Vagina (tissue), 2 donors: Measurements from ENCODE around the gene TPBGL. TPM values are rescaled to one million over a fixed set of nuclear protein-coding genes. Genes with fewer than 3 reads are reported as not detected.

Experiments
- DNase-seq, 2 donors: peaks; one replicate each; pipeline ENCODE4 v3.0.0-alpha.2; 2017; ENCODE audit errors: extremely low spot score in 2 of 2
- H3K27ac ChIP-seq: fragments of 200-600 bp; sonication (generic); one replicate; pipeline ENCODE4 v1.5.1; 2019
- H3K27me3 ChIP-seq: fragments of 200-600 bp; sonication (generic); one replicate; pipeline ENCODE4 v1.5.1; 2019
- H3K36me3 ChIP-seq, 2 donors: fragments of 200-600 bp; sonication (generic); one replicate each; pipeline ENCODE4 v1.5.1; 2017 to 2019
- H3K4me1 ChIP-seq: fragments of 200-600 bp; sonication (generic); one replicate; pipeline ENCODE4 v1.5.1; 2019
- H3K4me3 ChIP-seq, 2 donors: fragments of 200-600 bp; sonication (generic); 1 replicate in 1 of 2; 2 replicates in 1 of 2; pipeline ENCODE4 v1.5.1; 2016 to 2019
- H3K9me3 ChIP-seq: fragments of 200-600 bp; sonication (generic); one replicate; pipeline ENCODE4 v1.5.1; 2019
- POLR2A ChIP-seq, 2 donors: fragments of 450-650 bp; IDR thresholded peaks; one replicate each; pipeline ENCODE4 v1.6.1; 2017; ENCODE audit warnings: antibody characterized with exemption in 2 of 2, mild to moderate bottlenecking in 2 of 2, moderate library complexity in 2 of 2
- POLR2AphosphoS5 ChIP-seq, 2 donors: sonication (generic); formaldehyde crosslinking; IDR thresholded peaks; one replicate each; pipeline ENCODE4 v1.9.0; 2017; ENCODE audit warnings: antibody characterized with exemption in 2 of 2, mild to moderate bottlenecking in 2 of 2, low read depth in 1 of 2; ENCODE audit not compliant: insufficient read depth in 1 of 2
- intact Hi-C: fragments of 100-400 bp; cut with DNase I; formaldehyde crosslinking; loops from one replicate; pipeline ENCODE4 v1.15.1; 2023
- total RNA-seq: library from RNA; depleted of rRNA; stranded (reverse); fragments of >200 nt; gene quantifications from one replicate; pipeline ENCODE4 v1.2.3, GENCODE V29; 2016
- TF ChIP-seq, protein P1 (sequence below), 3 experiments: fragments of 450-650 bp in 2 of 3; fragments of 200-600 bp in 1 of 3; sonication (generic) in 1 of 3; IDR thresholded peaks; one replicate each; pipeline ENCODE4 v1.5.1; 2017 to 2019; ENCODE audit warnings: antibody characterized with exemption in 3 of 3, mild to moderate bottlenecking in 2 of 3, moderate library complexity in 2 of 3

The TPBGL gene
- total RNA-seq, 1 donor from 2014 or later: 1.7 TPM

DNA sequence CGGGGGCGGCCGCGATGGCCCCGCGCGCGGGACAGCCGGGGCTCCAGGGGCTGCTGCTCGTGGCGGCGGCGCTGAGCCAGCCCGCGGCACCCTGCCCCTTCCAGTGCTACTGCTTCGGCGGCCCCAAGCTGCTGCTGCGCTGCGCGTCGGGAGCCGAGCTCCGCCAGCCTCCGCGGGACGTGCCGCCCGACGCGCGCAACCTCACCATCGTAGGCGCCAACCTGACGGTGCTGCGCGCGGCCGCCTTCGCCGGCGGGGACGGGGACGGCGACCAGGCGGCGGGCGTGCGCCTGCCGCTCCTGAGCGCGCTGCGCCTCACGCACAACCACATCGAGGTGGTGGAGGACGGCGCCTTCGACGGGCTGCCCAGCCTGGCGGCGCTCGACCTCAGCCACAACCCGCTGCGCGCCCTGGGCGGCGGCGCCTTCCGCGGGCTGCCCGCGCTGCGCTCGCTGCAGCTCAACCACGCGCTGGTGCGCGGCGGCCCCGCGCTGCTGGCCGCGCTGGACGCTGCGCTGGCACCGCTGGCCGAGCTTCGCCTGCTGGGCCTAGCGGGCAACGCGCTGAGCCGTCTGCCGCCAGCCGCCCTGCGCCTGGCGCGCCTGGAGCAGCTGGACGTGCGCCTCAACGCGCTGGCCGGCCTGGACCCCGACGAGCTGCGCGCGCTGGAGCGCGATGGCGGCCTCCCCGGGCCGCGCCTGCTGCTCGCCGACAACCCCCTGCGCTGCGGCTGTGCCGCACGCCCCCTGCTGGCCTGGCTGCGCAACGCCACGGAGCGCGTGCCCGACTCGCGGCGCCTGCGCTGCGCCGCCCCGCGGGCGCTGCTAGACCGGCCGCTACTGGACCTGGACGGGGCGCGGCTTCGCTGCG is 697 bp downstream of the TPBGL start:
- DNase-seq: no peak
- Histone ChIP-seq H3K27ac (no peak overlapping the region), H3K4me3 (peak overlapping the region; percentile 29 to 71), H3K9me3 (no peaks in the 10 kb centered on the region), H3K4me1 (peaks cover 10% of the 10 kb centered on the region), H3K27me3 (peaks cover 7% of the 10 kb centered on the region), H3K36me3 (no peaks in the 10 kb centered on the region)
- TF ChIP-seq POLR2A (IDR thresholded peaks at IDR 0.05) (no peak), POLR2AphosphoS5 (IDR thresholded peaks at IDR 0.05; ENCODE audit: insufficient read depth in 1 of 2, low read depth in 1 of 2) (no peak)
- TF ChIP-seq, protein P1, sequence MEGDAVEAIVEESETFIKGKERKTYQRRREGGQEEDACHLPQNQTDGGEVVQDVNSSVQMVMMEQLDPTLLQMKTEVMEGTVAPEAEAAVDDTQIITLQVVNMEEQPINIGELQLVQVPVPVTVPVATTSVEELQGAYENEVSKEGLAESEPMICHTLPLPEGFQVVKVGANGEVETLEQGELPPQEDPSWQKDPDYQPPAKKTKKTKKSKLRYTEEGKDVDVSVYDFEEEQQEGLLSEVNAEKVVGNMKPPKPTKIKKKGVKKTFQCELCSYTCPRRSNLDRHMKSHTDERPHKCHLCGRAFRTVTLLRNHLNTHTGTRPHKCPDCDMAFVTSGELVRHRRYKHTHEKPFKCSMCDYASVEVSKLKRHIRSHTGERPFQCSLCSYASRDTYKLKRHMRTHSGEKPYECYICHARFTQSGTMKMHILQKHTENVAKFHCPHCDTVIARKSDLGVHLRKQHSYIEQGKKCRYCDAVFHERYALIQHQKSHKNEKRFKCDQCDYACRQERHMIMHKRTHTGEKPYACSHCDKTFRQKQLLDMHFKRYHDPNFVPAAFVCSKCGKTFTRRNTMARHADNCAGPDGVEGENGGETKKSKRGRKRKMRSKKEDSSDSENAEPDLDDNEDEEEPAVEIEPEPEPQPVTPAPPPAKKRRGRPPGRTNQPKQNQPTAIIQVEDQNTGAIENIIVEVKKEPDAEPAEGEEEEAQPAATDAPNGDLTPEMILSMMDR (IDR thresholded peaks at IDR 0.05): peak; percentile 23 to 85 (median 74)
- intact Hi-C loops: loop anchor here (10.0 kb wide), 2 partner anchors 216 to 296 kb away; partner anchors contain the start of genes SPCS2 and XRRA1

DNA sequence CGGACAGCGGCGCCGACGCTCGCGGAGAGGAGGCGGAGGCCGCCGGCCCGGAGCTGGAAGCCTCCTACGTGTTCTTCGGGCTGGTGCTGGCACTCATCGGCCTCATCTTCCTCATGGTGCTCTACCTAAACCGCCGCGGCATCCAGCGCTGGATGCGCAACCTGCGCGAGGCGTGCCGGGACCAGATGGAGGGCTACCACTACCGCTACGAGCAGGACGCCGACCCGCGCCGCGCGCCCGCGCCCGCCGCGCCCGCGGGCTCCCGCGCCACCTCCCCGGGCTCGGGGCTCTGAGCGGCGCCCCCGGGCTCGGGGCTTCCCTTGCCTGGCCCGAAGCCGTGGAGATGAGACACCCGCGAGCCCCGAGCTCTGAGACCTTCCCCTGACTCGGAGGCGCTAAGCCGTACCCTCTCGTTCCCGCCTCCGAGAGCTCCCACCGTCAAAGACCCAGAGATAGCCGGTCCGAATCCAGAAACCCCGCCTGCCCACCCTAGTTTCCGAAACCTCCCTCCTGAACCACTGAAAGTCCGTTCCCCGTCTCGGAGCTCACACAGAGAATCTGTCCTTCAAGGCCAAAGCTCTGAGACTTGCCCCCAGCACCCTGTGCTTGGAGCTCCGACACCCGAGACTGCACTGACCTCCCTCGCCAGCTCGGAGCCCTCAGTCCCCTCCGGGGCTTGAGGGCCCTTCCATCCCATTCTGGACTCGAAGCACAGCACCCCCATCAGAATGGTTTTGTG is 1.5 kb downstream of the TPBGL start:
- Histone ChIP-seq H3K4me3 (peak overlapping the region; percentile 29 to 71), H3K4me1 (peaks cover 10% of the 10 kb centered on the region), H3K9me3 (no peaks in the 10 kb centered on the region), H3K27ac (no peak overlapping the region), H3K36me3 (no peaks in the 10 kb centered on the region), H3K27me3 (peaks cover 7% of the 10 kb centered on the region)
- DNase-seq: no peak
- no peak for TF ChIP-seq POLR2A (IDR thresholded peaks at IDR 0.05)
- no peak for TF ChIP-seq POLR2AphosphoS5 (IDR thresholded peaks at IDR 0.05; ENCODE audit: insufficient read depth in 1 of 2, low read depth in 1 of 2)
- TF ChIP-seq, protein P1 (IDR thresholded peaks at IDR 0.05): no peak
- intact Hi-C loops: loop anchor here (10.0 kb wide), 2 partner anchors 217 to 297 kb away; partner anchors contain the start of genes SPCS2 and XRRA1

GRCh38 chr11:75242722-75243600 is 2.4 kb downstream of the TPBGL start:
- intact Hi-C loops: loop anchor here (10.0 kb wide), 2 partner anchors 218 to 298 kb away; partner anchors contain the start of genes SPCS2 and XRRA1
- Histone ChIP-seq H3K27me3 (peaks cover 7% of the 10 kb centered on the region), H3K27ac (no peak overlapping the region), H3K4me3 (no peak overlapping the region), H3K4me1 (peaks cover 10% of the 10 kb centered on the region), H3K36me3 (no peaks in the 10 kb centered on the region), H3K9me3 (no peaks in the 10 kb centered on the region)
- no peak for DNase-seq
- no peak for TF ChIP-seq POLR2AphosphoS5 (IDR thresholded peaks at IDR 0.05; ENCODE audit: insufficient read depth in 1 of 2, low read depth in 1 of 2)

DNA sequence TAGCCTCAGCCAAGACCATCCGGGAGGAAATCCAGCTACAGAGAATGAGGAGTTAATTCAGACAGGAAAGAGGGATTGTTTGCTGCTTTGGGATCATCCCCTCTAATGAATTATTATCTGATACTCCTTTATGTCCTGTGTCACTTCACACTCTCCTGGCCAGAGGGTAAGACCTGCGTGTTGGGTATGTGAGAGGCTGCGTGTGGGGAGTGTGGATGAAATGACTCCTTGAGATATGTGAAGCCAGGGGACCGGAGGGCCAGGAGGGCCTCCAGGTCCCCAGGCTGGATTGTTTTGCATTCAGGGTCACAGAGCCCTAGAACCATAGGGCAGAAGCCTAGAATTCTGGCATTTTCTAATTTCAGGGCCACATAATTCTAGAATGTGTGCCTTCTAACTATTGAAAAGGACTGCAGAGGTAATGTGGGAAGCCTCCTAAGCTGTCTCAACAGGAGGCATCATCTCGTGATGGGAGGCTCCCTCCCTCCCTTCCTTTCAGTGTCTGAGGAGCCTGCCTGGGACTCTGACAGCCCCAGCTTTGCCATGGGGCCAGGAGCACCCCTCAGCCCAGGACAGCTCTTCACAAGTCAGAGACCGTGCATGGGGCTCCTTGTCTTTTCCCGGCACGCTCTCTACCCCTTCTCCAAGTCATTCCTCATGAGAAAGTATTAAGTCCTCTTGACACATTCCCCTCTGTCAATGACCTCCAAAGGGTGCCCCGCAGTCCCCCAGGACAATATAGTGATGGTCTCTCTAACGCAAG is 3.7 kb downstream of the TPBGL start:
- TF ChIP-seq POLR2A (IDR thresholded peaks at IDR 0.05): no peak
- TF ChIP-seq, protein P1 (IDR thresholded peaks at IDR 0.05): no peak
- TF ChIP-seq POLR2AphosphoS5 (IDR thresholded peaks at IDR 0.05; ENCODE audit: insufficient read depth in 1 of 2, low read depth in 1 of 2): no peak
- Histone ChIP-seq H3K36me3 (no peaks in the 10 kb centered on the region), H3K4me3 (no peak overlapping the region), H3K27me3 (peaks cover 7% of the 10 kb centered on the region), H3K27ac (no peak overlapping the region), H3K9me3 (no peaks in the 10 kb centered on the region), H3K4me1 (peaks cover 10% of the 10 kb centered on the region)
- DNase-seq: no peak
- intact Hi-C loops: loop anchor here (2.0 to 10.0 kb wide), 3 partner anchors 99 to 299 kb away; partner anchors contain the start of genes SPCS2 and XRRA1
